ENCODE measurements around the gene IPMK. TPM values are rescaled to one million over a fixed set of nuclear protein-coding genes. Genes with fewer than 3 reads are reported as not detected.
A peak's percentile ranks its signal among the peaks of the same experiment; 100 is the strongest.
"Not testable (repeated sequence)": the region's sequence is repeated elsewhere in the genome, so short reads cannot be mapped to it uniquely, and the experiment has no call there.

Gene IPMK
- total RNA-seq, 1 experiment from 2014 or later: 4.4 TPM

GRCh38 chr10:58269782-58270290 is 2.1 kb upstream of the IPMK start:
- in situ Hi-C loops (cut with HindIII; ENCODE audit: low pct_unique_long_range_greater_than_20kb, low sequenced_read_pairs): no loop called here

GRCh38 chr10:58268946-58269781 is 1.5 kb upstream of the IPMK start, which contains the start of gene CISD1:
TSS of gene CISD1 (plus strand) at chr10:58269162. CDS start at chr10:58269274, 112 bp downstream.
- peak; percentile 99 for DNase-seq (ENCODE audit: low read depth, low spot score)

More at GRCh38 chr10:58269782-58270290, 2.1 kb upstream of the IPMK start:
- no peak for DNase-seq (ENCODE audit: low read depth, low spot score)

GRCh38 chr10:58268454-58268945 is 806 bp upstream of the IPMK start:
- DNase-seq (ENCODE audit: low read depth, low spot score): no peak
- in situ Hi-C loops (cut with HindIII; ENCODE audit: low pct_unique_long_range_greater_than_20kb, low sequenced_read_pairs): no loop called here

More at GRCh38 chr10:58268946-58269781, 1.5 kb upstream of the IPMK start, which contains the start of gene CISD1:
- in situ Hi-C loops (cut with HindIII; ENCODE audit: low pct_unique_long_range_greater_than_20kb, low sequenced_read_pairs): no loop called here

- in situ Hi-C loops (cut with HindIII; ENCODE audit: low pct_unique_long_range_greater_than_20kb, low sequenced_read_pairs): no loop called here
- peak; percentile 43 for DNase-seq (ENCODE audit: low read depth, low spot score)
Observed at GRCh38 chr10:58266826-58267712, 625 bp downstream of the IPMK start.

- in situ Hi-C loops (cut with HindIII; ENCODE audit: low pct_unique_long_range_greater_than_20kb, low sequenced_read_pairs): no loop called here
- peak; percentile 13 for DNase-seq (ENCODE audit: low read depth, low spot score)
Observed at GRCh38 chr10:58266003-58266825, 1.5 kb downstream of the IPMK start.

GRCh38 chr10:58265249-58265648 is 2.4 kb downstream of the IPMK start:
- in situ Hi-C loops (cut with HindIII; ENCODE audit: low pct_unique_long_range_greater_than_20kb, low sequenced_read_pairs): no loop called here
- no peak for DNase-seq (ENCODE audit: low read depth, low spot score)

GRCh38 chr10:58264780-58265179 is 2.9 kb downstream of the IPMK start:
- in situ Hi-C loops (cut with HindIII; ENCODE audit: low pct_unique_long_range_greater_than_20kb, low sequenced_read_pairs): no loop called here
- DNase-seq (ENCODE audit: low read depth, low spot score): peak; percentile 34

- in situ Hi-C loops (cut with HindIII; ENCODE audit: low pct_unique_long_range_greater_than_20kb, low sequenced_read_pairs): no loop called here
- no peak for DNase-seq (ENCODE audit: low read depth, low spot score)
Observed at GRCh38 chr10:58262766-58263165, 4.9 kb downstream of the IPMK start.

- DNase-seq (ENCODE audit: low read depth, low spot score): no peak
- in situ Hi-C loops (cut with HindIII; ENCODE audit: low pct_unique_long_range_greater_than_20kb, low sequenced_read_pairs): no loop called here
Observed at GRCh38 chr10:58260334-58260733, 7.4 kb downstream of the IPMK start.

- in situ Hi-C loops (cut with HindIII; ENCODE audit: low pct_unique_long_range_greater_than_20kb, low sequenced_read_pairs): no loop called here
- DNase-seq (ENCODE audit: low read depth, low spot score): no peak
Observed at GRCh38 chr10:58258977-58259692, 8.6 kb downstream of the IPMK start.

- DNase-seq (ENCODE audit: low read depth, low spot score); in situ Hi-C loops (cut with HindIII; ENCODE audit: low pct_unique_long_range_greater_than_20kb, low sequenced_read_pairs): not testable (repeated sequence)
Observed at GRCh38 chr10:58256013-58256780, 11.5 kb downstream of the IPMK start.

GRCh38 chr10:58254644-58255043 is 13.1 kb downstream of the IPMK start:
- no peak for DNase-seq (ENCODE audit: low read depth, low spot score)
- in situ Hi-C loops (cut with HindIII; ENCODE audit: low pct_unique_long_range_greater_than_20kb, low sequenced_read_pairs): no loop called here

- no peak for DNase-seq (ENCODE audit: low read depth, low spot score)
- in situ Hi-C loops (cut with HindIII; ENCODE audit: low pct_unique_long_range_greater_than_20kb, low sequenced_read_pairs): no loop called here
Observed at GRCh38 chr10:58253184-58253583, 14.5 kb downstream of the IPMK start.

GRCh38 chr10:58244666-58245065 is 23.0 kb downstream of the IPMK start:
- in situ Hi-C loops (cut with HindIII; ENCODE audit: low pct_unique_long_range_greater_than_20kb, low sequenced_read_pairs); DNase-seq (ENCODE audit: low read depth, low spot score): not testable (repeated sequence)

GRCh38 chr10:58244242-58244641 is 23.5 kb downstream of the IPMK start:
- in situ Hi-C loops (cut with HindIII; ENCODE audit: low pct_unique_long_range_greater_than_20kb, low sequenced_read_pairs); DNase-seq (ENCODE audit: low read depth, low spot score): not testable (repeated sequence)

GRCh38 chr10:58243801-58244200 is 23.9 kb downstream of the IPMK start:
- in situ Hi-C loops (cut with HindIII; ENCODE audit: low pct_unique_long_range_greater_than_20kb, low sequenced_read_pairs); DNase-seq (ENCODE audit: low read depth, low spot score): not testable (repeated sequence)

Data from SK-MEL-5 (cell line).